HEK293 (cell line): ENCODE results near the gene WFS1.

Source experiments
- CTCF ChIA-PET: fragments of 350-600 bp; formaldehyde crosslinking; extraction: SDS; loops from one replicate; lab custom pipeline; 2021; ENCODE audit warnings: antibody characterized with exemption; lab: Yijun Ruan, JAX
- POLR2A ChIA-PET: fragments of 300-600 bp; formaldehyde crosslinking; extraction: SDS; loops from one replicate; lab custom pipeline; 2020; ENCODE audit warnings: antibody characterized with exemption, inconsistent platforms; lab: Yijun Ruan, JAX
- H3K27ac ChIP-seq: fragments of 200-500 bp; sonication (Bioruptor generic); 2 replicates; pipeline ENCODE4 v1.5.1; 2014; ENCODE audit warnings: low read depth, low read length, control low read depth, inconsistent platforms; ENCODE audit errors: extremely low read depth
- H3K36me3 ChIP-seq, 2 experiments: fragments of 200-500 bp in 1 of 2; sonication (Bioruptor generic) in 1 of 2; 1 replicate in 1 of 2; 2 replicates in 1 of 2; pipeline ENCODE4 v1.5.1; 2014 to 2017; ENCODE audit warnings: inconsistent platforms in 2 of 2, low read length in 2 of 2; ENCODE audit not compliant: control insufficient read depth in 2 of 2, insufficient read depth in 1 of 2
- H3K4me1 ChIP-seq: fragments of 200-500 bp; sonication (Bioruptor generic); 2 replicates; pipeline ENCODE4 v1.5.1; 2014; ENCODE audit warnings: mild to moderate bottlenecking, low read length, inconsistent platforms; ENCODE audit not compliant: control insufficient read depth, insufficient read depth
- H3K4me3 ChIP-seq: 2 replicates; pipeline ENCODE4 v1.5.1; 2011; ENCODE audit warnings: low read depth, mild to moderate bottlenecking, control low read depth, low read length, moderate library complexity
- H3K9me3 ChIP-seq: fragments of 200-500 bp; sonication (Bioruptor generic); 2 replicates; pipeline ENCODE4 v1.5.1; 2014; ENCODE audit warnings: low read depth, low read length, inconsistent platforms; ENCODE audit not compliant: control insufficient read depth, insufficient read depth
- KLF1 ChIP-seq: fragments of 450-650 bp; formaldehyde crosslinking; IDR thresholded peaks from 2 replicates; pipeline ENCODE4 v1.5.1; 2016; ENCODE audit warnings: missing biosample characterization, missing genetic modification characterization
- MYNN ChIP-seq: fragments of 450-650 bp; formaldehyde crosslinking; IDR thresholded peaks from 2 replicates; pipeline ENCODE4 v1.5.1; 2016; ENCODE audit warnings: missing biosample characterization, missing genetic modification characterization, borderline replicate concordance
- WT1 ChIP-seq: fragments of 450-650 bp; formaldehyde crosslinking; IDR thresholded peaks from 2 replicates; pipeline ENCODE4 v1.5.1; 2016; ENCODE audit warnings: missing biosample characterization, missing genetic modification characterization
- ZBTB20 ChIP-seq: fragments of 450-650 bp; formaldehyde crosslinking; IDR thresholded peaks from 2 replicates; pipeline ENCODE4 v1.5.1; 2016; ENCODE audit warnings: missing biosample characterization, missing genetic modification characterization
- ZFP37 ChIP-seq: fragments of 450-650 bp; formaldehyde crosslinking; IDR thresholded peaks from 2 replicates; pipeline ENCODE4 v1.5.1; 2016; ENCODE audit warnings: missing biosample characterization, missing genetic modification characterization
- ZFP69B ChIP-seq: fragments of 450-650 bp; formaldehyde crosslinking; IDR thresholded peaks from 2 replicates; pipeline ENCODE4 v1.5.1; 2016; ENCODE audit warnings: missing biosample characterization, missing genetic modification characterization
- ZNF155 ChIP-seq: fragments of 450-650 bp; formaldehyde crosslinking; IDR thresholded peaks from 2 replicates; pipeline ENCODE4 v1.5.1; 2016; ENCODE audit warnings: missing biosample characterization, missing genetic modification characterization
- ZNF184 ChIP-seq: fragments of 450-650 bp; IDR thresholded peaks from 2 replicates; pipeline ENCODE4 v1.5.1; 2018; ENCODE audit warnings: missing biosample characterization, mild to moderate bottlenecking, missing genetic modification characterization
- ZNF19 ChIP-seq: fragments of 450-650 bp; formaldehyde crosslinking; IDR thresholded peaks from 2 replicates; pipeline ENCODE4; 2016; ENCODE audit warnings: missing biosample characterization, missing genetic modification characterization, low read depth
- ZNF354C ChIP-seq: fragments of 450-650 bp; formaldehyde crosslinking; IDR thresholded peaks from 2 replicates; pipeline ENCODE4 v1.5.1; 2016; ENCODE audit warnings: missing biosample characterization, missing genetic modification characterization, low read depth, borderline replicate concordance
- ZNF549 ChIP-seq: fragments of 450-650 bp; IDR thresholded peaks from 2 replicates; pipeline ENCODE4 v1.5.1; 2018; ENCODE audit warnings: missing biosample characterization, missing genetic modification characterization, mild to moderate bottlenecking, inconsistent platforms, moderate library complexity
- ZNF561 ChIP-seq: fragments of 450-650 bp; IDR thresholded peaks from 2 replicates; pipeline ENCODE4 v1.5.1; 2018; ENCODE audit warnings: missing biosample characterization, missing genetic modification characterization, borderline replicate concordance
- ZNF707 ChIP-seq: fragments of 450-650 bp; formaldehyde crosslinking; IDR thresholded peaks from 2 replicates; pipeline ENCODE4 v1.5.1; 2016; ENCODE audit warnings: missing biosample characterization, missing genetic modification characterization
- ZNF776 ChIP-seq: fragments of 450-650 bp; formaldehyde crosslinking; IDR thresholded peaks from 2 replicates; pipeline ENCODE4 v1.5.0; 2017; ENCODE audit warnings: missing biosample characterization, missing genetic modification characterization, borderline replicate concordance
- ZNF843 ChIP-seq: fragments of 450-650 bp; formaldehyde crosslinking; IDR thresholded peaks from 2 replicates; pipeline ENCODE4 v1.5.1; 2016; ENCODE audit warnings: missing biosample characterization, missing genetic modification characterization
- TF ChIP-seq, protein P1 (sequence below): fragments of 450-650 bp; formaldehyde crosslinking; IDR thresholded peaks from 2 replicates; pipeline ENCODE4 v1.5.1; 2016; ENCODE audit warnings: missing biosample characterization, missing genetic modification characterization
- TF ChIP-seq, protein P2 (sequence below): fragments of 450-650 bp; formaldehyde crosslinking; IDR thresholded peaks from 2 replicates; pipeline ENCODE4 v1.5.1; 2016; ENCODE audit warnings: missing biosample characterization, missing genetic modification characterization
- TF ChIP-seq, protein P3 (sequence below): fragments of 450-650 bp; formaldehyde crosslinking; conservative IDR thresholded peaks from 2 replicates; pipeline ENCODE4 v1.5.1; 2016; ENCODE audit warnings: low read depth, missing biosample characterization, missing genetic modification characterization
- TF ChIP-seq, protein P4 (sequence below): fragments of 450-650 bp; formaldehyde crosslinking; IDR thresholded peaks from 2 replicates; pipeline ENCODE4 v1.5.1; 2017; ENCODE audit warnings: missing biosample characterization, missing genetic modification characterization

WFS1 gene

DNA sequence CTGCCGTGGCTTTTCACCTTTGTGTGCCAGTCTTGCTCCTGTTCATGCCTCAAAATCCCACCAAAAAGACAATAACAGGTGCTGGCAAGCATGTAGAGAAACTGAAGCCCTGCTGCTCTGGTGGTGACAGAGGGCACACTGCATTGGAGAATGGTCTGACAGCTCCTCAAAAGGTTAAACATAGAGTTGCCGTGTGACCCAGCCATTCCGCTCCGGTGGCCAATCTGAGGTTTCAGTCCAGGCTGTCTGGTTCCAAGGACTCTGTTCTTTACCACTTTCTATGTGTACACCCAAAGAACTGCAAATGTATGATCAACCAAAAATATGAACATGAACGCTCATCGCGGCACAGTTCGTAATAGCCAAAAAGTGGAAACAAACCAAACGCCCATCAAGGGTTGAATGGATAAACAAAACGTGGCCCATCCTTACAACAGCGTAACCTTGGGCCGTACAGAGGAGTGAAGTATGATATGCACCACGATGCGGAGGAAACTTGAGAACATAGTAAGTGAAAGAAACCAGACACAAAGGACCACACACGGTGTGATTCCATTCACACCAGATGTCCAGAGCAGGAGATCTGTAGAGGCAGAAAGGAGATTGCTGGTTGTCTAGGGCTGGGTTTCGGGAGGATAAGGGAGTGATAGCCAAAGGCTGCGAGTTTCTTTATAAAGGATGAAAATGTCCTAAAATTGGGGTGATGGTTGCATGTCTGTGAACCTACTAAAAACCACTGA, 33.6 kb upstream of the WFS1 start:
- Histone ChIP-seq H3K4me1 (no peaks in the 10 kb centered on the region), H3K9me3 (no peaks in the 10 kb centered on the region), H3K36me3 (no peaks in the 10 kb centered on the region)
- no peak for TF ChIP-seq ZNF19 (tag by site-specific recombination)
- no peak for TF ChIP-seq MYNN (tag by site-specific recombination)
- TF ChIP-seq ZNF776 (tag by site-specific recombination): no peak
- TF ChIP-seq ZBTB20 (tag by site-specific recombination): no peak
- TF ChIP-seq, protein P1, sequence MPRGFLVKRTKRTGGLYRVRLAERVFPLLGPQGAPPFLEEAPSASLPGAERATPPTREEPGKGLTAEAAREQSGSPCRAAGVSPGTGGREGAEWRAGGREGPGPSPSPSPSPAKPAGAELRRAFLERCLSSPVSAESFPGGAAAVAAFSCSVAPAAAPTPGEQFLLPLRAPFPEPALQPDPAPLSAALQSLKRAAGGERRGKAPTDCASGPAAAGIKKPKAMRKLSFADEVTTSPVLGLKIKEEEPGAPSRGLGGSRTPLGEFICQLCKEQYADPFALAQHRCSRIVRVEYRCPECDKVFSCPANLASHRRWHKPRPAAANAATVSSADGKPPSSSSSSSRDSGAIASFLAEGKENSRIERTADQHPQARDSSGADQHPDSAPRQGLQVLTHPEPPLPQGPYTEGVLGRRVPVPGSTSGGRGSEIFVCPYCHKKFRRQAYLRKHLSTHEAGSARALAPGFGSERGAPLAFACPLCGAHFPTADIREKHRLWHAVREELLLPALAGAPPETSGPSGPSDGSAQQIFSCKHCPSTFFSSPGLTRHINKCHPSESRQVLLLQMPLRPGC (tag by site-specific recombination): no peak
- TF ChIP-seq ZFP69B (tag by site-specific recombination): no peak
- TF ChIP-seq, all 188 proteins: peak for 0
- POLR2A ChIA-PET: no interaction called here
- Histone ChIP-seq H3K4me3 (no peak overlapping the region), H3K27ac (no peak overlapping the region)
- CTCF ChIA-PET: no interaction called here

DNA sequence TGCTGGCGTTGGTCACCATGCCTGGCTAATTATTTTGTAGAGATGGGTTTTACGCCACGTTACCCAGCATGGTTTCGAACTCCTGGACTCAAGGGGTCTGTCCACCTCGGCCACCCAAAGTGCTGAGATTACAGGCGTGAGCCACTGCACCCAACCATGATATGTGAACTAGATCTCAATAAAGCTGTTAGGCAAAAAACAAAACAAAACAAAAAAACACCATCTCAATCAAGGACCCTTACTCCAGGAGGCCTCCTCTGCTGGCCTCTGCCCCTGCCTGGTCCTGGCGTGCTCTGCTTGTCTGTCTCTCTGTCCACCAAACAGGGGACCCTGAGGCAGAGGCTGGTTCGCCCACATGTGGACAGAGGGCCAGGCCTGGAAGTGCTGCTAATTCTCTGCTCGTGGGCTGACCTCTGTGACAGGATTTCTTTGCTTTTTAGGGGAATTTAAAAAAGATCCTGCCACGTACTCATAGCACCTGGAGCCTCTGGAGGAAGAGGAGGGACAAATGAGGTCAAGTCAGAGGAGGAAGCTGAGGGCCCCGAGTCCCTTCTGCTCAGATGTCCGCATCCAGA, 32.7 kb upstream of the WFS1 start:
- Histone ChIP-seq H3K9me3 (no peaks in the 10 kb centered on the region), H3K4me1 (no peaks in the 10 kb centered on the region), H3K27ac (no peak overlapping the region), H3K36me3 (no peaks in the 10 kb centered on the region), H3K4me3 (no peak overlapping the region)
- ChIA-PET CTCF (interaction anchor here (1.9 kb wide), 1 partner anchor 13 kb away, joined by 7 read pairs; no protein-coding TSS in a partner anchor), POLR2A (no interaction called here)
- TF ChIP-seq, protein P2, sequence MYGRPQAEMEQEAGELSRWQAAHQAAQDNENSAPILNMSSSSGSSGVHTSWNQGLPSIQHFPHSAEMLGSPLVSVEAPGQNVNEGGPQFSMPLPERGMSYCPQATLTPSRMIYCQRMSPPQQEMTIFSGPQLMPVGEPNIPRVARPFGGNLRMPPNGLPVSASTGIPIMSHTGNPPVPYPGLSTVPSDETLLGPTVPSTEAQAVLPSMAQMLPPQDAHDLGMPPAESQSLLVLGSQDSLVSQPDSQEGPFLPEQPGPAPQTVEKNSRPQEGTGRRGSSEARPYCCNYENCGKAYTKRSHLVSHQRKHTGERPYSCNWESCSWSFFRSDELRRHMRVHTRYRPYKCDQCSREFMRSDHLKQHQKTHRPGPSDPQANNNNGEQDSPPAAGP (tag by site-specific recombination): no peak
- TF ChIP-seq ZNF549 (tag by site-specific recombination) (no peak), ZNF843 (tag by site-specific recombination) (no peak), ZNF184 (tag by site-specific recombination) (no peak), ZFP37 (tag by site-specific recombination) (no peak)

DNA sequence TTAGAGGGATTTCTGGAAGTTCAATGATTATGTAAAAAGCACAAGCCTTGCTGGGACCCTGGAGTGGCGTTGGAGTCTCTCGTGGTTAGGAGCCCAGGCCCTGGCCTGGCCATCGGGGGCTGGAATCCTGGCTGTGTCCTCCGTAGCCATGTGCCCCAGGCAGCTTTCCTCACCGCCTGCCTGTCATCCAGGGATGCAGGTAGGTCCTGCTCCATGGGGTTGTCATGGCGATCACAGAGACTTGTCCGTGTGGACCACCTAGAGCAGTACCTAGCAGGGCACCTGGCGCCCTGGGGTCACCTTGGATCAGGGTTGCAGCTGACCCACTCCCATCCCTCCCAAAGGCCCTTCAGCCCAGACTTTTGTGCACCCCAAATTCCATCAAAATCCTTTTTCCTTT, 30.2 kb upstream of the WFS1 start:
- POLR2A ChIA-PET: no interaction called here
- H3K27ac ChIP-seq: no peak overlapping the region

More for the DNA sequence above, 30.2 kb upstream of the WFS1 start:
- no peaks in the 10 kb centered on the region for H3K36me3 ChIP-seq
- no peak for TF ChIP-seq ZNF155 (tag by site-specific recombination)
- TF ChIP-seq WT1 (tag by site-specific recombination): no peak
- TF ChIP-seq KLF1 (tag by site-specific recombination): no peak
- no peak for TF ChIP-seq ZNF707 (tag by site-specific recombination)
- no peak for TF ChIP-seq ZNF561
- TF ChIP-seq, protein P3, sequence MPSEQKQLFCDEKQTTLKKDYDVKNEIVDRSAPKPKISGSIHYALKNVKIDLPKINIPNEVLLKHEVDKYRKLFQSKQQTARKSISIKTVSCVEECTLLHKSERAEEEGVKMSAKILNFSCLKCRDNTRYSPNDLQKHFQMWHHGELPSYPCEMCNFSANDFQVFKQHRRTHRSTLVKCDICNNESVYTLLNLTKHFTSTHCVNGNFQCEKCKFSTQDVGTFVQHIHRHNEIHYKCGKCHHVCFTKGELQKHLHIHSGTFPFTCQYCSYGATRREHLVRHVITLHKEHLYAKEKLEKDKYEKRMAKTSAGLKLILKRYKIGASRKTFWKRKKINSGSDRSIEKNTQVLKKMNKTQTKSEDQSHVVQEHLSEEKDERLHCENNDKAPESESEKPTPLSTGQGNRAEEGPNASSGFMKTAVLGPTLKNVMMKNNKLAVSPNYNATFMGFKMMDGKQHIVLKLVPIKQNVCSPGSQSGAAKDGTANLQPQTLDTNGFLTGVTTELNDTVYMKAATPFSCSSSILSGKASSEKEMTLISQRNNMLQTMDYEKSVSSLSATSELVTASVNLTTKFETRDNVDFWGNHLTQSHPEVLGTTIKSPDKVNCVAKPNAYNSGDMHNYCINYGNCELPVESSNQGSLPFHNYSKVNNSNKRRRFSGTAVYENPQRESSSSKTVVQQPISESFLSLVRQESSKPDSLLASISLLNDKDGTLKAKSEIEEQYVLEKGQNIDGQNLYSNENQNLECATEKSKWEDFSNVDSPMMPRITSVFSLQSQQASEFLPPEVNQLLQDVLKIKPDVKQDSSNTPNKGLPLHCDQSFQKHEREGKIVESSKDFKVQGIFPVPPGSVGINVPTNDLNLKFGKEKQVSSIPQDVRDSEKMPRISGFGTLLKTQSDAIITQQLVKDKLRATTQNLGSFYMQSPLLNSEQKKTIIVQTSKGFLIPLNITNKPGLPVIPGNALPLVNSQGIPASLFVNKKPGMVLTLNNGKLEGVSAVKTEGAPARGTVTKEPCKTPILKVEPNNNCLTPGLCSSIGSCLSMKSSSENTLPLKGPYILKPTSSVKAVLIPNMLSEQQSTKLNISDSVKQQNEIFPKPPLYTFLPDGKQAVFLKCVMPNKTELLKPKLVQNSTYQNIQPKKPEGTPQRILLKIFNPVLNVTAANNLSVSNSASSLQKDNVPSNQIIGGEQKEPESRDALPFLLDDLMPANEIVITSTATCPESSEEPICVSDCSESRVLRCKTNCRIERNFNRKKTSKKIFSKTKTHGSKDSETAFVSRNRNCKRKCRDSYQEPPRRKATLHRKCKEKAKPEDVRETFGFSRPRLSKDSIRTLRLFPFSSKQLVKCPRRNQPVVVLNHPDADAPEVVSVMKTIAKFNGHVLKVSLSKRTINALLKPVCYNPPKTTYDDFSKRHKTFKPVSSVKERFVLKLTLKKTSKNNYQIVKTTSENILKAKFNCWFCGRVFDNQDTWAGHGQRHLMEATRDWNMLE: no peak
- no peak for TF ChIP-seq ZFP69B (tag by site-specific recombination)
- no peak for TF ChIP-seq ZNF354C (tag by site-specific recombination)
- TF ChIP-seq, protein P4, sequence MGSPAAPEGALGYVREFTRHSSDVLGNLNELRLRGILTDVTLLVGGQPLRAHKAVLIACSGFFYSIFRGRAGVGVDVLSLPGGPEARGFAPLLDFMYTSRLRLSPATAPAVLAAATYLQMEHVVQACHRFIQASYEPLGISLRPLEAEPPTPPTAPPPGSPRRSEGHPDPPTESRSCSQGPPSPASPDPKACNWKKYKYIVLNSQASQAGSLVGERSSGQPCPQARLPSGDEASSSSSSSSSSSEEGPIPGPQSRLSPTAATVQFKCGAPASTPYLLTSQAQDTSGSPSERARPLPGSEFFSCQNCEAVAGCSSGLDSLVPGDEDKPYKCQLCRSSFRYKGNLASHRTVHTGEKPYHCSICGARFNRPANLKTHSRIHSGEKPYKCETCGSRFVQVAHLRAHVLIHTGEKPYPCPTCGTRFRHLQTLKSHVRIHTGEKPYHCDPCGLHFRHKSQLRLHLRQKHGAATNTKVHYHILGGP (tag by site-specific recombination): no peak
- no peaks in the 10 kb centered on the region for H3K9me3 ChIP-seq
- no peak overlapping the region for H3K4me3 ChIP-seq
- CTCF ChIA-PET: interaction anchor here (1.9 kb wide), 1 partner anchor 11 kb away, joined by 7 read pairs; no protein-coding TSS in a partner anchor
- no peaks in the 10 kb centered on the region for H3K4me1 ChIP-seq
